H1 (cell line): ENCODE measurements around the gene NR1I3. TPM values are rescaled to one million over a fixed set of nuclear protein-coding genes. Genes with fewer than 3 reads are reported as not detected.
"Not testable (repeated sequence)": the region's sequence is repeated elsewhere in the genome, so short reads cannot be mapped to it uniquely, and the experiment has no call there.

Source experiments
- CTCF ChIA-PET: fragments of 300-600 bp; sonication (Branson Sonifier 250); formaldehyde crosslinking; loops from one replicate; lab custom pipeline; 2021; ENCODE audit not compliant: partially characterized antibody; lab: Charles Lee
- POLR2A ChIA-PET: fragments of 300-600 bp; sonication (Branson Sonifier 250); formaldehyde crosslinking; loops from one replicate; lab custom pipeline; 2021; ENCODE audit warnings: inconsistent platforms; ENCODE audit not compliant: partially characterized antibody; lab: Charles Lee
- DNase-seq, 2 experiments: peaks; one replicate each; pipeline versions ENCODE4 v3.0.0 to v3.0.0-alpha.2; 2010 to 2022; ENCODE audit warnings: low spot score in 2 of 2, low read depth in 1 of 2, mixed read lengths in 1 of 2
- FAIRE-seq: peaks from 2 replicates; lab custom pipeline; 2011; peaks lifted over from hg19 to GRCh38; lab: Jason Lieb, UNC
- H2AFZ ChIP-seq: 2 replicates; pipeline ENCODE4 v1.8.1; 2012; ENCODE audit warnings: low read length, inconsistent platforms
- H2AK5ac ChIP-seq: 2 replicates; pipeline ENCODE4 v1.6.1; 2013; ENCODE audit warnings: low read depth, low read length
- H2BK120ac ChIP-seq: replicated peaks from 2 replicates; pipeline ENCODE3; 2013; ENCODE audit warnings: low read depth, low read length, inconsistent platforms
- H2BK12ac ChIP-seq: 2 replicates; pipeline ENCODE4 v1.6.1; 2013; ENCODE audit warnings: low read depth, low read length
- H2BK15ac ChIP-seq: 2 replicates; pipeline ENCODE4 v1.6.1; 2013; ENCODE audit warnings: low read length
- H2BK20ac ChIP-seq: 2 replicates; pipeline ENCODE4 v1.6.1; 2013; ENCODE audit warnings: low read length
- H2BK5ac ChIP-seq: 2 replicates; pipeline ENCODE4 v1.6.1; 2013; ENCODE audit warnings: low read depth, low read length
- H3K14ac ChIP-seq: 2 replicates; pipeline ENCODE4 v1.6.1; 2013; ENCODE audit warnings: inconsistent platforms; ENCODE audit not compliant: insufficient read length
- H3K18ac ChIP-seq: 2 replicates; pipeline ENCODE4 v1.6.1; 2013; ENCODE audit warnings: low read length; ENCODE audit errors: extremely low read depth
- H3K23ac ChIP-seq: 2 replicates; pipeline ENCODE4 v1.6.1; 2013; ENCODE audit warnings: inconsistent platforms; ENCODE audit not compliant: insufficient read length
- H3K23me2 ChIP-seq: 2 replicates; pipeline ENCODE4 v1.6.1; 2013; ENCODE audit warnings: low read depth, low read length
- H3K27ac ChIP-seq: 2 replicates; pipeline ENCODE4 v1.6.1; 2011; ENCODE audit warnings: low read depth, low read length, inconsistent platforms
- H3K27me3 ChIP-seq, 4 experiments: replicated peaks in 1 of 4; 1 replicate in 1 of 4; 2 replicates in 3 of 4; pipeline versions ENCODE4 v1.6.1 to v1.8.1; 2011 to 2013; ENCODE audit warnings: low read length in 3 of 4, mild to moderate bottlenecking in 3 of 4, inconsistent platforms in 2 of 4, mixed read lengths in 2 of 4, moderate library complexity in 1 of 4; ENCODE audit not compliant: control insufficient read depth in 3 of 4, insufficient read depth in 3 of 4; ENCODE audit errors: extremely low read depth in 1 of 4
- H3K36me3 ChIP-seq, 4 experiments: 2 replicates each; pipeline versions ENCODE4 v1.6.1 to v1.8.1; 2011 to 2013; ENCODE audit warnings: mild to moderate bottlenecking in 4 of 4, low read length in 3 of 4, moderate library complexity in 2 of 4, control low read depth in 1 of 4, inconsistent platforms in 1 of 4; ENCODE audit not compliant: insufficient read depth in 4 of 4, control insufficient read depth in 2 of 4
- H3K4ac ChIP-seq: replicated peaks from 2 replicates; pipeline ENCODE3; 2013; ENCODE audit warnings: low read length, low read depth, mixed read lengths, inconsistent platforms; ENCODE audit not compliant: insufficient read length
- H3K4me1 ChIP-seq, 4 experiments: replicated peaks in 1 of 4; 1 replicate in 1 of 4; 2 replicates in 3 of 4; pipeline versions ENCODE4 v1.6.1 to v1.8.1; 2011 to 2013; ENCODE audit warnings: low read length in 3 of 4, inconsistent platforms in 2 of 4, mixed read lengths in 1 of 4; ENCODE audit not compliant: insufficient read depth in 4 of 4, control insufficient read depth in 3 of 4
- H3K4me2 ChIP-seq, 2 experiments: 2 replicates each; pipeline versions ENCODE4 v1.6.1 to v1.8.1; 2011 to 2013; ENCODE audit warnings: low read depth in 2 of 2, low read length in 2 of 2, control low read depth in 1 of 2, inconsistent platforms in 1 of 2, mild to moderate bottlenecking in 1 of 2; ENCODE audit not compliant: insufficient read depth in 1 of 2
- H3K4me3 ChIP-seq, 4 experiments: fragments of 200-600, 300-600 bp in 1 of 4; sonication (generic), shearing (Covaris generic), sonication (Bioruptor Twin) in 1 of 4; 2 replicates each; pipeline versions ENCODE4 v1.5.1 to v1.8.1; 2011 to 2016; ENCODE audit warnings: low read length in 4 of 4, low read depth in 3 of 4, control low read depth in 2 of 4, inconsistent platforms in 2 of 4, mild to moderate bottlenecking in 2 of 4, mixed read lengths in 1 of 4, moderate library complexity in 1 of 4; ENCODE audit not compliant: insufficient read depth in 2 of 4; ENCODE audit errors: extremely low read depth in 1 of 4
- H3K56ac ChIP-seq: replicated peaks from 2 replicates; pipeline ENCODE3; 2013; ENCODE audit warnings: low read depth, mild to moderate bottlenecking, mixed read lengths, low read length, inconsistent platforms; ENCODE audit not compliant: insufficient read length
- H3K79me1 ChIP-seq: 2 replicates; pipeline ENCODE4 v1.6.1; 2013; ENCODE audit warnings: low read depth, low read length, control low read depth
- H3K79me2 ChIP-seq, 2 experiments: 2 replicates each; pipeline versions ENCODE4 v1.6.1 to v1.8.1; 2012 to 2013; ENCODE audit warnings: low read length in 2 of 2, mild to moderate bottlenecking in 2 of 2, inconsistent platforms in 1 of 2; ENCODE audit not compliant: insufficient read depth in 2 of 2, control insufficient read depth in 1 of 2
- H3K9ac ChIP-seq, 4 experiments: replicated peaks in 1 of 4; 1 replicate in 1 of 4; 2 replicates in 3 of 4; pipeline versions ENCODE4 v1.6.1 to v1.8.1; 2011 to 2013; ENCODE audit warnings: low read depth in 3 of 4, low read length in 3 of 4, control low read depth in 2 of 4, mild to moderate bottlenecking in 2 of 4, moderate library complexity in 2 of 4, inconsistent platforms in 1 of 4; ENCODE audit errors: extremely low read depth in 1 of 4
- H3K9me3 ChIP-seq, 2 experiments: 2 replicates each; pipeline versions ENCODE4 v1.6.1 to v1.8.1; 2012 to 2013; ENCODE audit warnings: mild to moderate bottlenecking in 2 of 2, moderate library complexity in 2 of 2, control low read depth in 1 of 2, inconsistent platforms in 1 of 2, low read depth in 1 of 2, low read length in 1 of 2, mixed read lengths in 1 of 2; ENCODE audit not compliant: insufficient read depth in 2 of 2
- H4K20me1 ChIP-seq, 2 experiments: replicated peaks in 1 of 2; 2 replicates each; pipeline versions ENCODE3 to v1.8.1; 2011 to 2013; ENCODE audit warnings: inconsistent platforms in 2 of 2, low read length in 2 of 2, mild to moderate bottlenecking in 1 of 2; ENCODE audit not compliant: insufficient read depth in 2 of 2, control insufficient read depth in 1 of 2
- H4K5ac ChIP-seq: 2 replicates; pipeline ENCODE4 v1.6.1; 2013; ENCODE audit warnings: low read length, low read depth, mixed read lengths, inconsistent platforms; ENCODE audit not compliant: insufficient read length
- H4K8ac ChIP-seq: 2 replicates; pipeline ENCODE4 v1.8.0; 2013; ENCODE audit warnings: mild to moderate bottlenecking, moderate library complexity, low read length, inconsistent platforms; ENCODE audit not compliant: insufficient read depth; ENCODE audit errors: extremely low read depth
- H4K91ac ChIP-seq: replicated peaks from 2 replicates; pipeline ENCODE3; 2013; ENCODE audit warnings: low read length, mixed read lengths, inconsistent platforms; ENCODE audit not compliant: insufficient read length
- ZNF274 ChIP-seq: IDR thresholded peaks from 2 replicates; pipeline ENCODE4 v1.7.0; 2012; ENCODE audit warnings: low read length, borderline replicate concordance; ENCODE audit errors: extremely low read depth
- WGBS, 2 experiments: shearing (Covaris generic) in 1 of 2; methylation state at CpG; one replicate each; pipeline versions ENCODE4 v1.1.6 to v1.1.7; 2013 to 2015; ENCODE audit warnings: low lambda C conversion rate in 2 of 2, mixed read lengths in 2 of 2, inconsistent platforms in 1 of 2, low coverage in 1 of 2, missing lambda C conversion rate in 1 of 2; ENCODE audit not compliant: insufficient replicate concordance in 2 of 2, insufficient coverage in 1 of 2, insufficient read length in 1 of 2; ENCODE audit errors: extremely low coverage in 1 of 2, missing lambda C conversion rate in 1 of 2; 5-methylcytosine and 5-hydroxymethylcytosine counted together
- polyA plus RNA-seq, 7 experiments: library from polyadenylated mRNA; depleted of rRNA in 3 of 7; stranded (reverse) in 5 of 7; unstranded in 2 of 7; fragments of >200 nt in 5 of 7; fragments of 200-250 nt in 2 of 7; gene quantifications; 1 replicate in 5 of 7; 2 replicates in 1 of 7; 4 replicates in 1 of 7; pipeline versions ENCODE4 v1.2.1 to v1.2.3, GENCODE V29; 2011 to 2013; ENCODE audit warnings: missing spikeins in 2 of 7, mixed read lengths in 2 of 7
- total RNA-seq: library from RNA; stranded (reverse); fragmentation: NEBNext Ultra II Directional; extraction: Animal tissue kit (Norgen Biotek cat#: 25700); gene quantifications from 2 replicates; pipeline ENCODE4 v1.2.1, GENCODE V29; 2021

NR1I3 gene
- total and polyA plus RNA-seq, 2 of the 8 experiments (the other 6 are each of a cell fraction or from before 2014, with no cell fraction given), result not detected

DNA sequence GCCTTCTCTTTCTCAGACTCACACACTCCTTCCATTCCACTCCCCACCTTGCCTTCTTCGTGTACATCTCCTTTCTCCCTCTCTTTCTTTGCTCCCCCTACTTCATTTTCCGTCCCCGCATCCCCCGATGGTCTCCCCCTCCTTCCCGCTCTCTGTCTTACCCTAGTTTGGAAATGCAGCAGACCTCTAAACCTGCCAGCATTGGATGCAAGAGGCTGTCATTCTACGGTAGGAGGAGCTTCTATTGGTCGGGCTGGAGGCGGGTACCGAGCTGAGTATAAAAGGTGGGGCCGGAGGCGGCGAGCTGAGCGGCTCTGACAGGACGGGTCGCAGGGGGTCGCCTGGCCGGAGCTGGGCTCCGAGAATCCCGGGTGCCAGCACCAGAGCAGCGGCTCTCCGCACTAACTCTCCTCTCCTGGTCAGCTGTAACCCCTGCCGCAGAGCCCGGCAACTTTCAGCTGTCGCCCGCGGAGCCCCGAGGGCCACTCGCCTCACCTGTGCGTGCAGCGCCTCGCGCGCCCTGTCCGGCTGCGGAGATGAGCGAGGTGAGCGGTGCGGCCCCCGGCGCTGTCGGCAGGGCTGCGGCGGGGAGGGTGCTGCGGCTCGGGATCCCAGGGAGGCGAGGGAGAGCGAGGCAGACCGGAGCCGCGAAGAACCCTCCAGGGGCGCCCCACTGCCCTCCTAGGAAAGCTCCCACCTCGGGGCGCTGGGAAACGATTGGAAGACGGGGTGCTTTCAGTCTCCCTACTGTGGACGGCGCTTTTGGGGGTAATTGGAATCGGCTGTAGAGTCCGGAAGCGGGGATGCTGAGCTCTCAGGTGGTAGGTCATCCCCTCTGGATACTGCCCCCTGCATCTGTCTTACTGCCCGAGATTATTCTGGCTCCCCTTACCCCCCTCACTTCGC lies 20.7 kb upstream of the NR1I3 start, which contains the start of gene PCP4L1 (continued):
- no peak for TF ChIP-seq ZNF274

- H3K23ac ChIP-seq, H3K9ac ChIP-seq, H3K23me2 ChIP-seq, H3K36me3 ChIP-seq, H3K4me1 ChIP-seq, H2BK12ac ChIP-seq, H3K14ac ChIP-seq, H2BK120ac ChIP-seq, H2AFZ ChIP-seq, FAIRE-seq, H2BK20ac ChIP-seq, H2BK15ac ChIP-seq, H4K5ac ChIP-seq, H2AK5ac ChIP-seq, H3K79me1 ChIP-seq, DNase-seq, H2BK5ac ChIP-seq, H4K20me1 ChIP-seq, H3K56ac ChIP-seq, H3K4me3 ChIP-seq, H3K27ac ChIP-seq, H3K18ac ChIP-seq, H4K8ac ChIP-seq, H3K79me2 ChIP-seq, H3K4ac ChIP-seq, H3K4me2 ChIP-seq, H4K91ac ChIP-seq: not testable (repeated sequence)
- peaks cover 11 to 12% of the 10 kb centered on the region in 2 experiments for H3K9me3 ChIP-seq
- 91% methylated on average over 5 of the region's 5 CpGs; no CpG with 5 or more reads in 1 of the 2 experiments for WGBS, 2 experiments
- H3K27me3 ChIP-seq, result peaks cover 7 to 25% (median 22%) of the 10 kb centered on the region in 4 experiments
- ChIA-PET POLR2A (interaction anchor here (0.7 to 1.7 kb wide), 2 partner anchors 9 to 19 kb away, joined by 4 to 5 read pairs; partner anchors contain the start of gene NR1I3), CTCF (interaction anchor here (1.6 to 5.8 kb wide), 6 partner anchors 10 to 49 kb away, joined by 3 to 67 read pairs (median 9); partner anchors contain the start of gene TOMM40L)
These were observed 19.1 kb upstream of the NR1I3 start for GRCh38 chr1:161257109-161257508.
